NCI-H748 treated with DMSO at 0.1 percent for 48 hours (cell line): ENCODE results near the gene CSTF2.

ENCODE experiments used
- DNase-seq: peaks from one replicate; lab custom pipeline; 2025; lab: John Stamatoyannopoulos, UW

The CSTF2 gene

GRCh38 chrX:100871594-100872560 is 51.7 kb downstream of the CSTF2 start:
- no peak for DNase-seq

GRCh38 chrX:100874325-100874724 is 54.1 kb downstream of the CSTF2 start, which contains the start of gene NOX1:
Gene NOX1, minus strand, starts transcription at chrX:100874359. Its CDS starts 220 bp downstream, at chrX:100874139.
- no peak for DNase-seq

DNA sequence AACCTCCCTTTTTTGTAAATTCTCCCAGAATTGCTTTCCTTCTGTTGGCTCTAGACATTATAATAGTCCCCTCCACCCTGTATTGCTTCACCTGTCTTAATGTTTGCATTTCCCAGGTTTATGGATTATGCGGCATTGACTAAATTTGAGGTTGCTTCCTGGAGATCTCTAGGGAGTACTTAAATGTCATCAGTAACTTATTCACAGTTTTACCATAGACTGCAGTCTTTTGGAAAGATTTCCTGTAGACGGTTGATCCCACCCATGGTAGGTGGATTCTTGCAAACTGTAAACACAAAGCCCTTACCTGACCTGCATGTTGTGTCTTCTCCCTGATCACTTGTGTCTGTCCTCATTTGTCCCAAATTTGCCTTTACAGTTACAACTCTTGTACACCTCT is 60.2 kb downstream of the CSTF2 start:
- DNase-seq, result peak; percentile 13

DNA sequence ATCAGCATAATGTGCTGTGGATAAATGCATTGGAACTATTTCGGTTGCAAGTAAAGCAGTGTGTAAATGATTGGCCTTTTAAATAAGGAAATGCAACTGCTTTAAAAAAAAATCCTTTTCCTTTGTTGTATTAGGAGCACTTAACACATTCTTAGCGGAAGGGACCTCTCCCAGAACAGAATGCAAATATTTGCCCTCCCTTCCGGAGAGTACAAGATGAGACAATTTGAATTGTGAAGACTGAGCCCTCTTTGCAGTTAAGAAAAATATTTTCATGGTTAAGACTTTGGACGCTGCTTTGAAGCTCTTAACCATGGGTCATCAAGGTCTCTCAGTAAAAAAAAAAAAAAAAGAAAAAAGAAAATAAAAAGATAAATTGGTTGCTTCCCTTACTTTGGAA is 63.5 kb downstream of the CSTF2 start:
- DNase-seq, result no peak
